HG03469 (cell line): ENCODE results near the gene ATP10B.

Experiments used
- ATAC-seq: cut with Tn5 transposase; IDR thresholded peaks from one replicate; pipeline ENCODE4 v1.9.1; 2021; ENCODE audit warnings: mild to moderate bottlenecking, moderate library complexity, moderate number of reproducible peaks; ENCODE audit not compliant: unreplicated experiment

The ATP10B gene

DNA sequence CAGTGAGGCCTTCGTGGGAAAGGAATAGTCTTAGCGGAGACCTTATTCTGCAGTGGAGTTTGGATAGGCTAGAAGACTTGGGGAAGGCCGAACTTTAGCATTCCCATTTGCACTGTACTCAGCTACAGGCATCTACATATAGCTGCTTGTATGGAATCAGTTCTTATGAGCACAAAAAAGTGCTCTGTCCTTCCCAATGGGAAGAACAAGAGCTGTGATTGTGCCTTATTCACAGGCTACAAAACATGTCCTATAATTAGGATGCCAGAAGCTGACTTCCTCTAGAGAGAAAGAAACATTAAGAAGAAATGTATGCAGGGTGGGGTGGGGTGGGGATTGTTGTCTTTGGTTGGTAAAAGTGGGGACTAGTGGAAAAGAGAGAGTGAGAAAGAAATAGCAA lies 154.7 kb downstream of the ATP10B start:
- no peak for ATAC-seq

- no peak for ATAC-seq
Measured at GRCh38 chr5:160694896-160695295, 157.1 kb downstream of the ATP10B start.

DNA sequence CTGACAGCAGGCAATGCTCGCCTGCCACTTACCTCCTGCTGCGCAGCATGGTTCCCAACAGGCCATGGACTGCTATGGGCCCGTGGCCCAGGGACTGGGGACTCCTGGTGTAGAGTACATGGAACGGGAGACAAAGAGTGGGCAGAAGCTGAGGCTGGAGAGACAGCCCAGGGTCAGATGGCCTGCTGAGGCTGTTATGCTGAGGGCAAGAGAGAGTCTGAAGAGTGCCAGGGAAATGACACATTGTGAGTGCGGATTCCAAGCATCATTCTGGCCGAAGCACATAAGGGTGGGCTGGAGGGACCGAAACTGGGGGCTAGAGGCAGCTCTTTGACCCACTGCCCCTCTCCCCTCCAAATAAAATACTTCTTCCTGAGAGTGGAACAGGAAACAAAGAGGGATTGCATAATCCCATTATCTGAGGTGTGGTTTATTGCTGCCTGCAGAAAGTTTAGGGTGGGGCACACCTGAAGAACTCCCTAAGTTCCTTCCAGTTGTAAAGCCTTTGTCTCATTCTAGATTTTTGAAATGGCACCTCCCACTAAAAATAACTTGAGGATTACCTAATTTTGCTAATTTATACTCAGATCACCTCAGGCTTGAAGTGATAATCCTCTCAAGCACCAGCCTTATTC lies 158.1 kb downstream of the ATP10B start:
- ATAC-seq: no peak

GRCh38 chr5:160692271-160692670 lies 159.7 kb downstream of the ATP10B start:
- no peak for ATAC-seq

DNA sequence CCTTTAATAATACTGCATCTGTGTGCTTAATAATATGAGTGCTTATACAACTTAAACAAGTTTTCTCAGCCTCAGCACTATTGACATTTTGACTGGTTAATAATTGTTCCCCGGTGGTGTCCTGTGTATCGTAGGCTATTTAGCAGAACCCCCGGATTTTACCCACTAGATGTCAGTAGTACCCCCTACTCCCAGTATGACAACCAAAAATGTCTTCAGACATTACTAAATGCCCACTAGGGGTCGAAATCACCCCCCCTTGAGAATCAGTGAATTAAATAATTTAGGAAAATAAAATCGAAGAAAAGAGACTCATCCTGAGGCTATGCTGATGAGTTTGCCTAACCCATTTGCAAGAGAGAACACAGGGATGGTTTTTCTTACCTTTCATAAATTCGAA lies 166.3 kb downstream of the ATP10B start:
- no peak for ATAC-seq

GRCh38 chr5:160685219-160685618 lies 166.8 kb downstream of the ATP10B start:
- no peak for ATAC-seq

DNA sequence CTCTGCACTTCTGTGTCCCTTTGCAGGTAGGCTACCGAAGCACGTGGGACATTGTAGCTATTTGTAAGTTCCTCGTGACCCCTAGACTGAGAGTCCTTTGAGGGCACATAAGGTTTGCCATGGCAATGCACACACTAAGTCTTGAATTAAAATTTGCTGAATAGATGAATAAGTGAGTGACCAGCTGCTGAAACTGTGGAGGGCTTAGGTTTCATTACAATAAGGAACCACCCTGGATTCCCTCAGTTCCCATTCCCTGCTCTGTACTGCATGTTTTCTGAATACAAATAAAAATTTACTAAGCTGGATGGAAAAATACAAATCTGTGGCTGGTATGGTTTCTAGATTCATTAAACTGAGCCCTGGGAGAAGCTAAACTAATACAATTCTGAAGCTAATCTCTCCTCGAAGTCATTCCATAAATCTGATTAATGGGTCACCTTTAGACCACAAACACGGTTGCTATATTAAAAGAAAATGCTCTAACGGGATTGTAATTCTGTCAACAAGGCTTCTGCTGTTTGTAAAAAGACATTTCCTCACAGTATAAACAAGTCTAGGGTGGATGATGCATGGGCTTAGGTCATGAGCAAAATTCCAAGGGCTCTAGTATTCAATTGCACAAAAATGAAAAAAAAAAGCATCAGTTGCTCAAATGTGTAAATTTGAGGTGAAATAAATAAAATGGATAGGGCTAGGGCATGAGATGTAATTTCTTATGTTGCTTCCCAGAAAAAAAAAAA lies 172.3 kb downstream of the ATP10B start:
- ATAC-seq: no peak

- ATAC-seq: no peak
Measured at GRCh38 chr5:160675988-160676387, 176.0 kb downstream of the ATP10B start.

DNA sequence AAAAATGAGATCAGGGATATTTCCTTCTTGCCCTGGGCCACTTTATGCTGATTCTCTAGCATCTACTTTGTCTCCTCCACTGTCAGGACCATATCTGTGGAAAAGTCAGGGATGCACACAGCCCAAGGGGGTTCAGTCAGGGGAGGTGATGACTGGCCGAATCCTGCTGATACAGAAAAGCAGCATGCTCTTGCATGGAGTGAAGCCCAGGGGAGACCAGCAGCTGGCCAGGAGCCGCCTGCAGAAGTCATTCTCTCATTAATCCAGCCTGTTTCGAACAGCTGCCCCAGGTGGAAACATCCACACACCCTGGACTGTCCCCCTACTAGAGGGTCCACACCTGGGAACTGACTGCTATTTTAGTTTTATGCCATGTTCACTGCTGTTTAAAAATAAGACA lies 177.1 kb downstream of the ATP10B start:
- ATAC-seq: no peak

DNA sequence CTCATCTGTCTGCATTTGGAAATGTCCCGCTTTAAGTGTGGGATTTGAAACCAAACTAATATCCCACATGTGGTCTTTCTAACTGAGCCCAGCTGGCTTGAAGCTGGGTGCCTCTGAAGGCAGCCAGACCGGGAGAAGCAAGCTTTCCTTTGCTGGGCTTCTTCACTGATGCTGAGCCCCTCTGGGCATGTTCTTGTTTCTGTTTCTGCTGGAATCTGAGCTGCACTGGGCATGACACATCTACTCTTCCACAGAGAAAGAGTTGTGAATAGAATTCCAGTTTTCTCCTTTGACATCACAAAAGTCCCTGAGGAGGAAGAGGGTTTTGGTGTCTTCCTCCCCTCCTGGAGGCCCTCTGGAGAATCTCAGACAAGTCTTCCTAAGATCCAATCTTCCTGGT lies 179.5 kb downstream of the ATP10B start:
- no peak for ATAC-seq

DNA sequence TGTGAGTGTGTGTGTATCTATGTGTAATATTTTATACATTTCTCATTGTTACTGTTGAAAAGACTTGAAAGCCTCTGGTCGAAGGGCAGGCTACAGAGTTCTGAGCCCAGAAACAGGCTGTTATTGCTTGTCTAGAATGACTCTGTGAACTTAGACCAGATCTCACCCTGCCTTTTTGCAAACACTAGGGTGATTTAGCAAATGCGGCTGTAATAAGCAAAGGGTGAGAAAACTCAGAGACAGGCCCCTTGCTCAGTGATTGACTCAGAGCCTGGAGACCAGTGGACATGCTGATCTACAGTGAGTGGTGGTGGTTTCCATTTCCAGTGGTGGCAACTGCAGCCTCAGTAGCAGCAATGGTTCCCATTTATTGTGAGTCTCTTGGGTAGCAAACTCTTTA lies 183.7 kb downstream of the ATP10B start:
- no peak for ATAC-seq

- ATAC-seq: no peak
Measured at GRCh38 chr5:160667160-160667559, 184.9 kb downstream of the ATP10B start.

DNA sequence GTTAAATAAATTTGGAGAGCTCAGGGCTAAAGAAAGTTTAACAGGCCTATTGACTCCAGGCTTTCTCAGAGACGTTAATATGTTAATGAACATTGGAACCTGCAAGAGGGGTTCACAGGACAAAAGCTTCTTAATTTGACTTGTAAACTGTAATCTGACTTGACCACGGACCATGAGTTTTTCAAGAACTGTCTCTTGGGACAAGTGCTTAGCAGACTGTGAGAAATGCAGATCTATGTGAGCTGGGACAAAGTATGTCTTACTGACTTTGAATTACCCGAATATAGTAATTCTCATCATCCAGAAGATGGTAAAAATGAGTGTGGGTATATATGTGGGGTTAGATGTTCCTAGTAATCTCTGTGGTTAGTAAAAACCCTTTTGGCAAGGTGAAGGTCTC lies 186.6 kb downstream of the ATP10B start:
- ATAC-seq: no peak

DNA sequence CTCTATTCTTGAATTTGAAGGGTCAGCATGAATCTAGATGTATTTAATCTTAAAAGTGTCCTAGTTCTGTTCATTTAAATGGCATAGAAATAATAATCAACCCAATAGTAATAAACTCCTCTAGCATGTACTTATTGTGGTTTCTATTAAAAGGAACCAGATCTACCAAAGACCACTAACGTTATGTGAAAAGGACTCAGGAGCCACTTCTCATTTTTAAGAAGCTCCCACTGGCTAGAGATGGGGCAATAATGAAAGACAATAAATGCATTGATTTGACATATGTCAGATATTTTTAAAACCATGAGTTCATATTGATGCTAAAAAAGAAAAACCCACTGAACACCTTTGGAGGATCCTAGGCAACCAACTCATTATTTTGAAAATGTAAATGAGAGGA lies 191.9 kb downstream of the ATP10B start:
- ATAC-seq: no peak

DNA sequence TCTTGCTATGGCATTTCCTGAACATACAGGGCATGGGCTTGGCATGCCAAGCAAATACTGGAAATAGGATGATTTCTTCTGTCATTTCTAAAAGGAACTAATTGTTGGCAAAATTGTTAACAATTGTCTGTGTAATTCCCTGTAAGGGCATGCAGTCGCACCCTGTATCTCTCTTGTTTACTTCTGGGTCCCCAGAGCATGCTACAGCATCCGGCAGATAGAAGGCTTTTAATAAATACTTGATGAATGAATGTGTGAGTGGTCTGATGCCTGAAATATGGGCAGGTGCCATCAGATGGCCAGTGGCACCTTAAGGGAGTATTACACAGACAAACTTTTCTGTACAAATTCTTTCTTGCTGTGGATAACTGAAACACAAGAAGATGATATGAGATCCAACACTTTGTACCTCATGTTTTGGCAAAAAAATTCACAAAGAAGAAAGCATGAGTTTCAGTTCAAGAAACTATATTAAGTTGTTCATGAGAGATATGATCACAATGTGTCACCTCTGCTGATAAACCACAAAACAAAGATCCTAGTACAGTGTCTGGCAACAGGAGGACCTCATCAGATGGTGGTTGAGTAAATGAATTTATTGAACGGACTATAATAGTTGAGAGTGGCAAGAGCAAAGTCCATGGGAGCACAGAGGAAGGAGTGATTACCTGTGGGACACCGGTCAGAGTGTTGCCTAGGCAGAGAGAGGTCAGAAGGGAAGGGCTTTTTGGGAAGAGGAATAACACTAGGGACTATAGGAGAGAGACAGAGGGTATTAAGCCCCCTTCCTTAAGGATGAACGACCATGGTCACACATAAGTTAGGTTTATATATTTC lies 194.2 kb downstream of the ATP10B start:
- ATAC-seq: no peak

GRCh38 chr5:160657068-160657507 lies 194.9 kb downstream of the ATP10B start:
- no peak for ATAC-seq

- no peak for ATAC-seq
Measured at GRCh38 chr5:160655717-160656116, 196.3 kb downstream of the ATP10B start.

DNA sequence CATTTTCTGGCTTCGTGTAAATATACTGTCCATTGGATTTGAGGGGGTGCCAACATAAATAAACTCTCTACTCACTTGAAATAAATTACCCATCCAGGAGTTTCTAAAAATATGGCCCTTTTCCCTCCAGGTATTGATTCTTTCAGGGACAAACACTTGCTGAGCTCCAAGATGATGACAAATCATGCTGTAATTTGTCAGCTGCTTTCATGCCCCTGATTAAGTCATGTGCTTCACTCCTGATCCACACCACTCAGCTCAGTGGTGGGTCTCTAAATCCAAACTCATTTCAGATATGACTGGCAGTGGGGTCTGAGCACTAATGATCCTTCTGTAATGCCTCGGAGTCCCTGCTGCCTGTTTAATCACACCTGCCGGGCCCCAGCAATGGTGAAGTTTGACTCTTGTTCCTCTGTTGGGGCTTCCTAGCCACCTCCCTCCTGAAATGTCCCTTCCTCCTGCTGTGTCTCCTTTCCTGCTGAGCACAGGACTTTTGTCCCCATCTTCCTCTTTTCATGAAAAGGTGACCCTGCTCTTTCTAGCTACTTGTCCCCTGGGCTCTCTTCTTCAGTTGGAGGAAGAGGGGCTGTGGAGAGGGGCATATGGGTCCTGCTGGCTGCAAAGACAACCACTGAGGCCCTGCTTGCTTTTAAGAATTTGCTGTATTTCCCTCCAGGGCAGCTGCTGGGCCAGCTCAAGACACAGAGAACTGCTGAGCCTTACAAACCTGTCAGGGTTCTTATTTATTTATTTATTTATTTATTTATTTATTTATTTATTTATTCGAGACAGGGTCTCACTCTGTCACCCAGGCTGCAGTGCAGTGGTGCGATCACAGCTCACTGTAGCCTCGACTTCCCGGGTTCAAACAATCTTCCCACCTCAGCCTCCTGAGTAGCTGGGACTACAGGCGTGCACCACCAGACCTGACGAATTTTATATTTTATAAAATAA lies 200.0 kb downstream of the ATP10B start:
- ATAC-seq: no peak

- peak; percentile 92 for ATAC-seq
Measured at GRCh38 chr5:160649304-160649703, 202.7 kb downstream of the ATP10B start.

DNA sequence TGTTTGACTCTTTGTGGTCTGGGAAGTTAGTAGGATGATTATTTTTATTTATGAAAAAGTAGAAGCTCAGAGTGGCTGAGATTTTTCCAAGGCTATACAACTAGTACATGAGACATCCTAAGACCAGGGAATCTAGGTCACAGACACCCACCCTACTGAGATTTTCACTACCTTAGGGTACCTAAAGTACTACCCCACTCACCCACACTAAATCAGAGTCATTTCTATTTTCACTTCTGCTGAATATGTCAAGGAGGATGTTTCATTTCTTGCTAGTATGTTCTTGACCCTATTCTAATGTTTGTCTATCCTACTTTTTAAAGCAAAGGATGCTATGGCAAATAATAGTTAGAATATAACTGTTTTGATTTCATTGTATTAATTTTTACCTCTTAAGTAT lies 206.0 kb downstream of the ATP10B start:
- no peak for ATAC-seq
